DMS114 treated with DMSO at 0.1 percent for 48 hours (cell line): ENCODE data around the gene KCNAB2.

Experiments
- DNase-seq: peaks from one replicate; lab custom pipeline; 2025; ENCODE audit not compliant: unreplicated experiment; lab: John Stamatoyannopoulos, UW

KCNAB2 gene

DNA sequence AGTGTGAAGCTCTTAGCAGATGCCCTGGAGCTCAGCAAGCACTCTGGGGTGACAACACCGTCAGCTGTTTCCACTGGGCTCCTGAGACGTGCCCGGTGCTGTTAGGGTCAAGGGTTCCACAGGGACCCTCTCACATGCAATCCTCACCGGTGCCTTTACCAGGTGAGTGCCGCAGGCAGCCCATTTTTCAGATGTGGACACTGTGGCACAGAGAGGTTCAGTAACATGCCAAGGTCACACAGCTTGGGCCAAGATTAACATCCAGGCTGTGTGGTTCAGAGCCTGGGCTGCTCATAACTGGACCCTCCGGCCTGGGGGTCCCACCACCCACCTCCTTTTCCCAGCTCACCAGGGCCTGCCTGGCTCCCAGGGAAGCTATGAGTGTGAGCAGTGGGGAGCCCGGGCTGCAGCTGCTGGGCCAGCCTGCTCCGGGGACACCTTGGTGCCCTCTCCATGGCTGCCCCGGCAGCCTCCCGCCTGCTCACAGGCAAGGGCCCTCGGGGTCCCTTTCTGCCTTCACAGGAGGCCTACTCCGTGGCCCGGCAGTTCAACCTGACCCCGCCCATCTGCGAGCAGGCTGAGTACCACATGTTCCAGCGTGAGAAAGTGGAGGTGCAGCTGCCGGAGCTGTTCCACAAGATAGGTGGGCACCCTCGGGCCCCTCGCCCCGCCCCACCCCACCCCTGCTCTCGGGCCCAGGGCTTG, 49.3 kb downstream of the KCNAB2 start:
- DNase-seq = no peak

- no peak for DNase-seq
These were observed 50.0 kb downstream of the KCNAB2 start for GRCh38 chr1:6095511-6096242.

DNA sequence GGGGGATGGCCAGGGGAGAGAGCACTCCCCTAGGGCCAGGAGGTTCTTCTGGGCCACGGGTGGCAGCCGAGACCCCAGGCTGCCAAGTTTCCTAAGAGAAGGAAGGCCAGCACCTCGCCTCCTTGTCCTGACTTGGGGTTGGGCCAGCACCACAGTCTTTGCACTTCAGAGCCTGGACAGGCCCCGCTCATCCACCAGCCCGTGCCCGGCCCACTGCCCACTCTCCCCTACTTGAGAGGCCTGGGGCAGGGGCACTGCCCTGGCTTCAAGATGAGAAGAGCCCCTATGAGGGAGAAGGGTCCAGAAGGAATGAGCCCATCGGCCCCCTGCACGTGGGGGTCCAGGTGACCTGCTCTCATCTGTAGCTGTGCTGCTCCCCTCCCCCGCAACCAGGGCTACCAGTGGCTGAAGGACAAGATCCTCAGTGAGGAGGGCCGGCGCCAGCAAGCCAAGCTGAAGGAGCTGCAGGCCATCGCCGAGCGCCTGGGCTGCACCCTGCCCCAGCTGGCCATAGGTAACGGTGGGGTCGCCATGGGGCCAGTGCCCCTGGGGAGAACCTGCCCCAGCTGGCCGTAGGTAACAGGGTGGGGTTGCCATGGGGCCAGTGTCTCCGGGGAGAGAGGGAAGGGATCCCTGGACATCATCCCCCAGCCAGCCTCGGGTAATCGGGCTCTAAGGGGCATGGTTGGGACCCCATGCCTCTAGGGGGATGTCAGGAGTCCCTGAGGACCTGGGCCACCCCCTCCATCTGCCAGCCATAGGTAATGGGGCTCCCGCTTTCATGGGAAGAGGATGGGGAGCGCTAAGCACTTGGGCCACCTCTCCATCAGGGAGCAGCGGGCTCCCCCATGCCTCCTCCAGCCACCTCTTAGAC, 50.8 kb downstream of the KCNAB2 start:
- no peak for DNase-seq

DNA sequence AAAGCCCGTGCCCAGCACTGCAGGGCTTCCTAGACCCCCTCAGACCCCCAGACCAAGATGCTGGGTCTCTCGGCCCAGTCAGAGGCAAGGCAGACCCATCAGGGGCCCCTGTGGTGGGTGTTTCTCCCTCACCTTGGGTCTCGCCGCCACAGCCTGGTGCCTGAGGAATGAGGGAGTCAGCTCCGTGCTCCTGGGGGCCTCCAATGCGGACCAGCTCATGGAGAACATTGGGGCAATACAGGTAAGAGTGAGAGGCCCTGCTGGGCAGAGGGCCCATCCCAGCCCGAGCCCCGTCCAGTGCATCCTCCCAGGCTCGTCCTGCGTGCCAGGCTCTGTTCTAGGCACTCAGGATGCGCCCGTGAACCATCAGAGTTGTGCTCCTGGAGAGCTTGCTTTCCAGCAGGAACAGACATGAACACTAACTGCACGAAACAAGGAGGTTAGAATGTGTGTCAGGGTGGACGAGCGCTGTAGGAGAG, 51.5 kb downstream of the KCNAB2 start:
- no peak for DNase-seq

DNA sequence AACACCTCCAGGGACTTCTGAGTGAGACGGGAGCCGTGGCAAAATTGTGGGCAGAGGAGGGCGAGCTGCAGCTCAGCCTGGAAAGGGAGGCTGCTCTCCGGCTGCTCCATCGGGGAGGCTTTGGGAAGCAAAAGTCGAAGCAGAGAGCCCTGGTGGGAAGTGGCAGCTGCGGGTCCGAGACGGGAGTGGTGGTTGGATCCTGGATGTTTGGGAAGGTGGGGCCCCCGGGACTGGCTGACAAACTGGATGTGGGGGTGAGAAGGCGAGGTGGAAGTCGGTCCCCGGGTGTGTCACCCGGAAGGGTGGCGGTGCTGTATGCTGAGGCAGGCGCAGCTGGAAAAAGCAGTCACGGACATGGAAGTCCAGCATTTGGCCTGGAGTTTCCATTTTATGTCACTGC, 52.1 kb downstream of the KCNAB2 start:
- no peak for DNase-seq

DNA sequence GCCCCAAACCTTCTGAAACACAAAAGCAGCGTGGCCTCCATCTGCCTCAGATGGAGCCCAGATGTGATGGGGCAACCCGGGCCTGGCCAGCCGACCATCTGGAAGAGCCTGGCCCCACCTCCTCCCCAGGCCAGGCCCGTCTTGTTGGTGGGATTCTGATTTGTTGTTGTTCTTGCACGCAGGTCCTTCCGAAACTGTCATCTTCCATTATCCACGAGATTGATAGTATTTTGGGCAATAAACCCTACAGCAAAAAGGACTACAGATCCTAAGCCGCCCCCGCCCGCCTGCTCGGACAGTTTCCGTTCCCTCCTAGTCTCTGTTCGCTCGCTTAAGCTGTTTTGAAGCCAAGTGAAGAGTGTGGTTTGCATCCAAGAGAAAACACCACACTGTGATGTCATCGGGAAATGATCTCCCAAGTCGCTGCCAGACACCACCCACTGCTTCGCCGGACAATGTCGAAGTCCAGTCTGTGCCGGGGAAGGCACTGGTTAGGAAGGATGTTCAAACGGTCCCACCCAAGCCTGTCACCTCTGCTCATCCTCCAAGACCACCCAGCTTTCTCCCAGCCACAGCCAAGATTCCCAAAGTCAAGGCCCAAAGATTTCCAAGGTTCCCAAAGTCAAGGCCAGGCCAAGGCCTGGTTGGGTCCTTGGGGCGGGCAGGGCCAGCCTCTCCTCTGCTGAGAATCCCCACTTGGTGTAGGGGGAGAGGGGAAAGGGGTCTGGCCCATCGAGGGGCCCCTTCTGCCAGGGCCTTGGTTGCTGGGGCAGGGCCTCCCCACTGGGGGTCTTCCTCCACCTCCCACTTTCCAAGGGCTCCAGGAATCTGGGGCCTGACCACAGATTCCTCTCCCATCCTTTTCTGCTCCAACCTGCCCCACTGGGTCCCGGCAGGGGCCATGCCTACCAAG, 52.9 kb downstream of the KCNAB2 start:
- DNase-seq = no peak

- DNase-seq = no peak
These were observed 53.6 kb downstream of the KCNAB2 start for GRCh38 chr1:6099297-6099696.

GRCh38 chr1:6099787-6100765, 54.4 kb downstream of the KCNAB2 start:
- no peak for DNase-seq

- DNase-seq = no peak
These were observed 55.4 kb downstream of the KCNAB2 start for GRCh38 chr1:6100861-6101783.

DNA sequence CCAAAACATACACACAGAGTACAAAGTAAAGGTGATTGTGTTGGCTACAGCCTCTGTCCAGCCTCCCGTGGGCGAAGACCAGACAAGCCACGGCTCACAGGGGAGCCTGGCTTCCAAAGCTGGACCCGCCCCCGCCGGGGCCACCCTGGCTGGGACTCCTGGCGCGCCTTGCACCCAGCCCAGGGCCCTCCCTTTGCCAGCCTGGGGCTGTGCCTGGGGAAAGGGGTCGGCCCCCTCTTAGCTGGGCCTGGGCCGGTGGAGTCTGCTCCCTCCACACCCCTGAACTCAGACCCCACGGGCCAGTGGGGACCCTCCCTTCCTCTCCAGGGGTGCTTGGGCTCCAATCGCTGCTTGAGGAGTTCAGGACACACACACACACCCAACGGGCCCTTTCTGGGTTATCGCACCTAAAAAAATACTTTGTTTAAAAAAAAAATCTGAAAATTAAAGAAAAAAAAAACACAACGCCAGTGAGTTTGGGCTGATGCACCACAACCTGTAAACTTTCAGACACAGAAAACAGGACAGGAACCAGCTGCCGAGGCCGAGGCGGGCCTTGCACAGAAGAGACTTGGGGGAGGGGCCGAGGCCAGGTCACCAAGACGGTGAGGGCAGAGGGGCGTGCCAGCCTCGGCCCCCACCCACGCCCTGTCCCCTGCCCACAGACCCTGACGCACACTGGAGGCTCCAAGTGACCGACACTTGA, 56.3 kb downstream of the KCNAB2 start:
- no peak for DNase-seq

DNA sequence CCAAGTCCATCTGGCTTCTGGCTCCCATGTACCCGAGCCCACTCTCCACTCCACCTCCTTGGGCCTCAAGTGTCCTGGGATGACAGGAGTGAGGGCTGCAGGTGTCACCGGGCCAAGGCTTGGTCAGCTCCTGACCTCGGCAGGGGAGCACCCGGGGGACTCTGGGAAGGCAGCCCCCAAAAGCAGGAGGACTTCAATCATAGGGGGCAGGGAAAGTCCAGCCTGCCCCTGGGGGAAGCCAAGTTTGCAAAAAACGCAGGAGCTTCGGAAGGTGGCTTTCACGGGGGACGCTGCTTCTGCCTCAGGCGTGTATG, 56.8 kb downstream of the KCNAB2 start:
- no peak for DNase-seq

- DNase-seq = no peak
These were observed 57.6 kb downstream of the KCNAB2 start for GRCh38 chr1:6103111-6103853.

DNA sequence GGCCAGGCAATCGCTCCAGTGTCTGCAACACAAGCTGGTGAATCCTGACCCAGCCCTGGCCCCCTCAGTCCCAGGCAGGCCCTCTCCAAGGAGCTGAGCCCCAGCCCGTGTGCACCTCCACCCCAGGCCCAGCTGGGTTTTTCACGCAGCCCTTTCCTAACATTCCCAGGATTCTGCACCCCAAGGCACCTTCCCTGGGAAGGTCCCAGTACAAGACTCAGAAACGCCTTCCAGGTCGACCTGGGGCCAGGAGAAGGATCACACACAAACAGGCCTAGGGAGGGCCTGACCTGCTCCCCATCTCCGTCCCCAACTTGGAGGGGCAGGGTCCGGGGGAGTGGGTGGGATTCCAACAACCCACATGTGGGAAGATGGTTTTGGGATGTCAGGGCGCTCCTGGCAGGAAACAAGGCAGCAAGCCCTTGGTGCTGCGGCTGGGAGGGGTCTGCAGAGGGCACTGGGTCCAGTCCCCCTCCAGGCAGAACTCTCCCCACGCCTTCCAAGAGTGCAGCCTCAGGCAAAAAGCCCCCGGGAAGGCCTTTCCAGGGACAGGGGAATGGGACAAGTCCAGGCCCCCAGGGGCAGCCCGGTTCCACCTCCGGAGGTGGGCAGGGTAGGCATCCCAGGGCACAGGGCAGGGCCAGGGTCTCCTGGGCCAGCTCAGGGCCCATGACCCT, 58.3 kb downstream of the KCNAB2 start:
- DNase-seq = no peak

GRCh38 chr1:6104631-6105030, 58.9 kb downstream of the KCNAB2 start:
- DNase-seq = no peak

- no peak for DNase-seq
These were observed 59.6 kb downstream of the KCNAB2 start for GRCh38 chr1:6105218-6105679.

- DNase-seq = no peak
These were observed 60.1 kb downstream of the KCNAB2 start for GRCh38 chr1:6105763-6106162.
